Bronchial epithelial cell (primary cell): ENCODE measurements around the gene CA6. TPM values are rescaled to one million over a fixed set of nuclear protein-coding genes. Genes with fewer than 3 reads are reported as not detected.

ENCODE experiments used
- DNase-seq: peaks from one replicate; pipeline ENCODE4 v3.0.0-alpha.2; 2010; ENCODE audit warnings: low read depth
- FAIRE-seq: peaks from 2 replicates; lab custom pipeline; 2011; peaks lifted over from hg19 to GRCh38; lab: Jason Lieb, UNC
- H3K27me3 ChIP-seq: 2 replicates; pipeline ENCODE4 v1.5.1; 2011; ENCODE audit warnings: low read length; ENCODE audit not compliant: control insufficient read depth, insufficient read depth
- H3K36me3 ChIP-seq: 2 replicates; pipeline ENCODE4 v1.5.1; 2011; ENCODE audit warnings: low read length; ENCODE audit not compliant: control insufficient read depth, insufficient read depth
- H3K4me3 ChIP-seq: 2 replicates; pipeline ENCODE4 v1.5.1; 2011; ENCODE audit warnings: mild to moderate bottlenecking, low read depth, low read length, control low read depth
- total RNA-seq: library from RNA; depleted of rRNA; stranded (reverse); fragments of >200 nt; gene quantifications from 2 replicates; pipeline ENCODE4 v1.2.1, GENCODE V29; 2014
- TF ChIP-seq, protein P1 (sequence below): IDR thresholded peaks from 2 replicates; pipeline ENCODE4 v1.5.1; 2011; ENCODE audit warnings: mild to moderate bottlenecking, moderate library complexity, low read length, control low read depth, inconsistent platforms; ENCODE audit not compliant: insufficient read depth, severe bottlenecking

Gene CA6
- total RNA-seq, 1 donor from 2014 or later: not detected

GRCh38 chr1:9009438-9010370, 64.0 kb downstream of the CA6 start:
- FAIRE-seq: no peak
- Histone ChIP-seq H3K4me3 (no peak overlapping the region), H3K36me3 (no peaks in the 10 kb centered on the region), H3K27me3 (no peaks in the 10 kb centered on the region)
- DNase-seq: peak; percentile 17
- TF ChIP-seq, protein P1, sequence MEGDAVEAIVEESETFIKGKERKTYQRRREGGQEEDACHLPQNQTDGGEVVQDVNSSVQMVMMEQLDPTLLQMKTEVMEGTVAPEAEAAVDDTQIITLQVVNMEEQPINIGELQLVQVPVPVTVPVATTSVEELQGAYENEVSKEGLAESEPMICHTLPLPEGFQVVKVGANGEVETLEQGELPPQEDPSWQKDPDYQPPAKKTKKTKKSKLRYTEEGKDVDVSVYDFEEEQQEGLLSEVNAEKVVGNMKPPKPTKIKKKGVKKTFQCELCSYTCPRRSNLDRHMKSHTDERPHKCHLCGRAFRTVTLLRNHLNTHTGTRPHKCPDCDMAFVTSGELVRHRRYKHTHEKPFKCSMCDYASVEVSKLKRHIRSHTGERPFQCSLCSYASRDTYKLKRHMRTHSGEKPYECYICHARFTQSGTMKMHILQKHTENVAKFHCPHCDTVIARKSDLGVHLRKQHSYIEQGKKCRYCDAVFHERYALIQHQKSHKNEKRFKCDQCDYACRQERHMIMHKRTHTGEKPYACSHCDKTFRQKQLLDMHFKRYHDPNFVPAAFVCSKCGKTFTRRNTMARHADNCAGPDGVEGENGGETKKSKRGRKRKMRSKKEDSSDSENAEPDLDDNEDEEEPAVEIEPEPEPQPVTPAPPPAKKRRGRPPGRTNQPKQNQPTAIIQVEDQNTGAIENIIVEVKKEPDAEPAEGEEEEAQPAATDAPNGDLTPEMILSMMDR: peak; percentile 73

DNA sequence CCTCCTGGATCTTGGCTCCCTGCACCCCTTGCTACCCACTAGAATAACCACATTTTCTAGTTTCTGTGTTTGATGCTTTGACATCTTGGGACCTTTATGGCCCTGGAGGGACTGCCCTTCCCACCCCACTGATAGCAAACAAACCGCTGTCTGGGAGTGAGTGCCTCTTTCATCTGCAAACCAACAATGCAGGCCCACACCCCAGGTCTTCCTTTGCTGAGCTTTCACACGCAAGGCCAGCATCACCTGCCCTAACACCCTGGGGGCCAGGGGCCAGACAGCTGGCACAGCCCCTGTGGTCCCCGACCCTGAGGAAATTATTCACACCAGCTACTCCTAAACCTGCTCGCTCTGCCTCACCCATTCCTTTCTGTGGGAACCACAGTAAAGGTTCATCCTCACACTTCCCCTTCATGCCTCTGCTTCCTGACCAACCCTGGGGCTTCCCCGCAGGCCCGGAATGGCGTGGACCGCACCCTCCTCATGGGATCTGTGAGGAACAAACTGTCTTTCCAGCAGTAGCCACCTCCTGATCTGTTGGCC, 65.2 kb downstream of the CA6 start:
- Histone ChIP-seq H3K27me3 (no peaks in the 10 kb centered on the region), H3K36me3 (no peaks in the 10 kb centered on the region), H3K4me3 (no peak overlapping the region)
- DNase-seq (no peak), FAIRE-seq (no peak)
- TF ChIP-seq, protein P1: no peak

- H3K27me3 ChIP-seq: no peaks in the 10 kb centered on the region
Observed at GRCh38 chr1:9013819-9014218, 68.2 kb downstream of the CA6 start.

GRCh38 chr1:9014475-9015375, 69.1 kb downstream of the CA6 start:
- FAIRE-seq (no peak), DNase-seq (no peak)
- Histone ChIP-seq H3K36me3 (no peaks in the 10 kb centered on the region), H3K27me3 (peaks cover 1% of the 10 kb centered on the region), H3K4me3 (no peak overlapping the region)
- TF ChIP-seq, protein P1: no peak

More at GRCh38 chr1:9013819-9014218, 68.2 kb downstream of the CA6 start:
- Histone ChIP-seq H3K36me3 (no peaks in the 10 kb centered on the region), H3K4me3 (no peak overlapping the region)
- no peak for DNase-seq
- TF ChIP-seq, protein P1: no peak
- no peak for FAIRE-seq

DNA sequence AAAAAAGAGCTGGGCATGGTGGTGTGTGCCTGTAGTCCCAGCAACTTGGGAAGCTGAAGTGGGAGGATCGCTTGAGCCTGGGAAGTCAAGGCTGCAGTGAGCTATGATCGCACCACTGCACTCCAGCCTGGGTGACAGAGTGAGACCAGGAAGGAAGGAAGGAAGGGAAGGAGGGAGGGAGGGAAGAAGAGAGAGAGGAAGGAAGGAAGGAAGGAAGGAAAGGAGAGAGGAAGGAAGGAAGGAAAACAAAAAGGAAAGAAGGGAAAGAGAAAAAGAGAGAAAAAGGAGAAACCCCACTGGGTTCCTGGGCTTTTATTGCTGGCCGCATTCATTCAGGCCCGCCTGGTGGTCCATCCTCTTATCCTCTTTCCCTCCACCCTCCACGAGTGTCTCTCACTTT, 70.8 kb downstream of the CA6 start:
- no peak for DNase-seq
- H3K4me3 ChIP-seq: no peak overlapping the region
- FAIRE-seq: no peak
- no peaks in the 10 kb centered on the region for H3K36me3 ChIP-seq
- peaks cover 1% of the 10 kb centered on the region for H3K27me3 ChIP-seq
- TF ChIP-seq, protein P1: no peak
